Breast epithelium (tissue), 3 donors: ENCODE results near the gene CALN1.

ENCODE experiments used
- CTCF ChIP-seq, 3 donors: fragments of 450-650 bp; IDR thresholded peaks; one replicate each; pipeline ENCODE4 v1.5.1; 2016 to 2017; ENCODE audit warnings: antibody characterized with exemption in 3 of 3, mild to moderate bottlenecking in 3 of 3, moderate library complexity in 3 of 3
- POLR2A ChIP-seq: fragments of 450-650 bp; IDR thresholded peaks from one replicate; pipeline ENCODE4 v1.6.1; 2016; ENCODE audit warnings: antibody characterized with exemption, mild to moderate bottlenecking, moderate library complexity
- POLR2AphosphoS5 ChIP-seq, 3 donors: sonication (generic); formaldehyde crosslinking; IDR thresholded peaks; one replicate each; pipeline ENCODE4 v1.6.1; 2017; ENCODE audit warnings: antibody characterized with exemption in 3 of 3

DNA sequence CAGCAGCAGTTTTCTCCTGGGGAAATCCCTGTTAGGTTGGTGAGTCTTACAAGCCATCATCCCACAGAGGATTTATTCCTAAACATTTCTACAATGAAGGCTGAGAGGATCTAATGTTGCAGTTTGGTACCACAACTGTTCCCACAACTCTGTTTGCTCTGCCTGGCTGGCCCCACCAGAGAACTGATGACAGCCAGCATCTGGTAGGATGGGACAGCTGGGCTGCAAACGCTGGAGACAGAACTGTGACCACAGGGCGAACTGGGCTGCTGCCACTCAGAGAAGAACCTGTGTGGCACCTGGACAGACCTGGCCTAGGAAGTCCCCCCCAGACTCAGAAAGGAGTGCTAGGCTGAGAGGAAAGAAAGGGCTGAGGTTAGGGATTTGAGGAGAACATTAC is 94.8 kb downstream of the CALN1 start:
- no peak for TF ChIP-seq CTCF (IDR thresholded peaks at IDR 0.05)
- TF ChIP-seq POLR2A, result no peak
- TF ChIP-seq POLR2AphosphoS5 (IDR thresholded peaks at IDR 0.05), result no peak
